Measurements from ENCODE around the gene CLASP1.

The CLASP1 gene

GRCh38 chr2:121545257-121545656 is 104.0 kb downstream of the CLASP1 start:
- no peak overlapping the region for H3K27ac Mint-ChIP-seq
- no peak for ATAC-seq (replicated peaks)
- H3K4me3 Mint-ChIP-seq = no peak overlapping the region
- peaks cover 16 to 27% of the 10 kb centered on the region in 2 donors for H3K36me3 Mint-ChIP-seq
- H3K9me3 Mint-ChIP-seq = peaks cover 0 to 6% of the 10 kb centered on the region in 2 donors
- no peak for DNase-seq
- peaks cover 22 to 59% of the 10 kb centered on the region in 2 donors for H3K4me1 Mint-ChIP-seq
- H3K27me3 Mint-ChIP-seq = no peaks in the 10 kb centered on the region

GRCh38 chr2:121541495-121541894 is 107.8 kb downstream of the CLASP1 start:
- Mint-ChIP-seq H3K27me3 (no peaks in the 10 kb centered on the region), H3K27ac (no peak overlapping the region), H3K9me3 (no peaks in the 10 kb centered on the region), H3K4me3 (no peak overlapping the region), H3K4me1 (peaks cover 18 to 47% of the 10 kb centered on the region in 2 donors), H3K36me3 (peaks cover 0 to 3% of the 10 kb centered on the region in 2 donors)
- no peak for DNase-seq
- no peak for ATAC-seq (replicated peaks)

- DNase-seq = no peak
- no peak overlapping the region for H3K27ac Mint-ChIP-seq
These were observed 109.4 kb downstream of the CLASP1 start for GRCh38 chr2:121539750-121540469.

GRCh38 chr2:121536850-121537557 is 112.3 kb downstream of the CLASP1 start:
- H3K9me3 Mint-ChIP-seq = no peaks in the 10 kb centered on the region
- no peak for ATAC-seq (replicated peaks)
- peaks cover 0 to 4% of the 10 kb centered on the region in 2 donors for H3K36me3 Mint-ChIP-seq
- no peaks in the 10 kb centered on the region for H3K27me3 Mint-ChIP-seq
- no peak for DNase-seq
- no peak overlapping the region for H3K27ac Mint-ChIP-seq
- peaks cover 23 to 51% of the 10 kb centered on the region in 2 donors for H3K4me1 Mint-ChIP-seq
- H3K4me3 Mint-ChIP-seq = no peak overlapping the region

More at GRCh38 chr2:121539750-121540469, 109.4 kb downstream of the CLASP1 start:
- no peaks in the 10 kb centered on the region for H3K9me3 Mint-ChIP-seq
- H3K4me3 Mint-ChIP-seq = no peak overlapping the region
- ATAC-seq (replicated peaks) = no peak
- H3K4me1 Mint-ChIP-seq = peaks cover 15 to 39% of the 10 kb centered on the region in 2 donors
- no peaks in the 10 kb centered on the region for H3K27me3 Mint-ChIP-seq
- H3K36me3 Mint-ChIP-seq = peaks cover 0 to 4% of the 10 kb centered on the region in 2 donors

- H3K36me3 Mint-ChIP-seq = peaks cover 0 to 4% of the 10 kb centered on the region in 2 donors
- H3K27me3 Mint-ChIP-seq = no peaks in the 10 kb centered on the region
- H3K4me3 Mint-ChIP-seq = no peak overlapping the region
- peaks cover 23 to 56% of the 10 kb centered on the region in 2 donors for H3K4me1 Mint-ChIP-seq
- H3K9me3 Mint-ChIP-seq = no peaks in the 10 kb centered on the region
- no peak for ATAC-seq (replicated peaks)
- no peak overlapping the region for H3K27ac Mint-ChIP-seq
- no peak for DNase-seq
These were observed 112.9 kb downstream of the CLASP1 start for GRCh38 chr2:121536347-121536746.

- no peaks in the 10 kb centered on the region for H3K27me3 Mint-ChIP-seq
- H3K4me3 Mint-ChIP-seq = no peak overlapping the region
- H3K36me3 Mint-ChIP-seq = peaks cover 8 to 19% of the 10 kb centered on the region in 2 donors
- H3K9me3 Mint-ChIP-seq = no peaks in the 10 kb centered on the region
- peak overlapping the region; percentile 60 for H3K27ac Mint-ChIP-seq
- ATAC-seq (replicated peaks) (no peak), DNase-seq (no peak)
- peaks cover 20 to 55% of the 10 kb centered on the region in 2 donors for H3K4me1 Mint-ChIP-seq
These were observed 115.3 kb downstream of the CLASP1 start for GRCh38 chr2:121534007-121534406.

GRCh38 chr2:121532894-121533293 is 116.4 kb downstream of the CLASP1 start:
- DNase-seq (no peak), ATAC-seq (replicated peaks) (no peak)
- H3K36me3 Mint-ChIP-seq = peaks cover 15 to 29% of the 10 kb centered on the region in 2 donors
- H3K4me1 Mint-ChIP-seq = peaks cover 27 to 64% of the 10 kb centered on the region in 2 donors
- no peaks in the 10 kb centered on the region for H3K9me3 Mint-ChIP-seq
- no peak overlapping the region for H3K27ac Mint-ChIP-seq
- no peaks in the 10 kb centered on the region for H3K27me3 Mint-ChIP-seq
- no peak overlapping the region for H3K4me3 Mint-ChIP-seq

- ATAC-seq (replicated peaks) = no peak
- Mint-ChIP-seq H3K36me3 (peaks cover 19 to 34% of the 10 kb centered on the region in 2 donors), H3K27ac (peak overlapping the region; percentile 25), H3K27me3 (no peaks in the 10 kb centered on the region), H3K4me3 (peak overlapping the region in 1 of 2 donors; percentile 36), H3K4me1 (peaks cover 28 to 65% of the 10 kb centered on the region in 2 donors), H3K9me3 (no peaks in the 10 kb centered on the region)
- no peak for DNase-seq
These were observed 116.9 kb downstream of the CLASP1 start for GRCh38 chr2:121532347-121532766.

- Mint-ChIP-seq H3K9me3 (no peaks in the 10 kb centered on the region), H3K4me3 (peak overlapping the region; percentile 94 to 96), H3K4me1 (peaks cover 36 to 68% of the 10 kb centered on the region in 2 donors), H3K27ac (peak overlapping the region; percentile 98), H3K36me3 (peaks cover 35 to 48% of the 10 kb centered on the region in 2 donors), H3K27me3 (no peaks in the 10 kb centered on the region)
- ATAC-seq (replicated peaks) = peak; percentile 51 to 65
- DNase-seq = peak; percentile 70
These were observed 119.0 kb downstream of the CLASP1 start for GRCh38 chr2:121530212-121530705.

- peak overlapping the region; percentile 94 to 96 for H3K4me3 Mint-ChIP-seq
- H3K9me3 Mint-ChIP-seq = no peaks in the 10 kb centered on the region
- H3K36me3 Mint-ChIP-seq = peaks cover 39 to 51% of the 10 kb centered on the region in 2 donors
- peak overlapping the region; percentile 98 for H3K27ac Mint-ChIP-seq
- no peaks in the 10 kb centered on the region for H3K27me3 Mint-ChIP-seq
- ATAC-seq (replicated peaks) (peak in 1 of 2 donors; percentile 4), DNase-seq (no peak)
- H3K4me1 Mint-ChIP-seq = peaks cover 39 to 72% of the 10 kb centered on the region in 2 donors
These were observed 119.6 kb downstream of the CLASP1 start for GRCh38 chr2:121529439-121530211.

- Mint-ChIP-seq H3K27ac (peak overlapping the region; percentile 81), H3K4me1 (peaks cover 30 to 56% of the 10 kb centered on the region in 2 donors), H3K27me3 (no peaks in the 10 kb centered on the region), H3K36me3 (peaks cover 47 to 61% of the 10 kb centered on the region in 2 donors), H3K9me3 (no peaks in the 10 kb centered on the region), H3K4me3 (peak overlapping the region in 1 of 2 donors; percentile 41)
- DNase-seq (peak; percentile 12), ATAC-seq (replicated peaks) (peak; percentile 14 to 20)
These were observed 122.1 kb downstream of the CLASP1 start for GRCh38 chr2:121527009-121527682.

- Mint-ChIP-seq H3K27ac (peak overlapping the region; percentile 72), H3K4me3 (no peak overlapping the region), H3K4me1 (peaks cover 26 to 45% of the 10 kb centered on the region in 2 donors), H3K9me3 (no peaks in the 10 kb centered on the region), H3K27me3 (no peaks in the 10 kb centered on the region), H3K36me3 (peaks cover 58 to 70% of the 10 kb centered on the region in 2 donors)
- no peak for ATAC-seq (replicated peaks)
- DNase-seq = no peak
These were observed 124.4 kb downstream of the CLASP1 start for GRCh38 chr2:121524685-121525425.

GRCh38 chr2:121521359-121521758 is 127.9 kb downstream of the CLASP1 start:
- peaks cover 44 to 62% of the 10 kb centered on the region in 2 donors for H3K36me3 Mint-ChIP-seq
- ATAC-seq (replicated peaks) = no peak
- no peak for DNase-seq
- no peak overlapping the region for H3K4me3 Mint-ChIP-seq
- no peak overlapping the region for H3K27ac Mint-ChIP-seq
- H3K9me3 Mint-ChIP-seq = no peaks in the 10 kb centered on the region
- H3K4me1 Mint-ChIP-seq = peaks cover 14 to 20% of the 10 kb centered on the region in 2 donors
- no peaks in the 10 kb centered on the region for H3K27me3 Mint-ChIP-seq

All from stimulated activated naive B cell treated with anti-CD40 and anti-IgM and Interleukin-4, amounts not matched to agents 10 μg/mL and 1 μg/mL and 100 μg/mL, for 72 hours (primary cell).